Common myeloid progenitor, CD34-positive (primary cell): ENCODE measurements around the gene SMIM14.

ENCODE experiments used
- CTCF ChIA-PET: fragments of 350-600 bp; sonication (Branson Sonifier 250); formaldehyde crosslinking; loops from one replicate; lab custom pipeline; 2021; ENCODE audit warnings: antibody characterized with exemption; lab: Charles Lee
- POLR2A ChIA-PET: fragments of 350-600 bp; sonication (Branson Sonifier 250); formaldehyde crosslinking; loops from one replicate; lab custom pipeline; 2021; ENCODE audit warnings: antibody characterized with exemption; lab: Charles Lee
- DNase-seq, 3 donors: peaks; one replicate each; pipeline versions ENCODE4 v3.0.0 to v3.0.0-alpha.2; 2013
- H3K27ac ChIP-seq, 2 experiments: 1 replicate in 1 of 2; 2 replicates in 1 of 2; pipeline ENCODE4 v1.7.0; 2013; ENCODE audit warnings: inconsistent platforms in 2 of 2, low read length in 2 of 2, mild to moderate bottlenecking in 2 of 2, low read depth in 1 of 2, moderate library complexity in 1 of 2; ENCODE audit not compliant: severe bottlenecking in 2 of 2, insufficient read depth in 1 of 2, poor library complexity in 1 of 2
- H3K27me3 ChIP-seq, 5 experiments: replicated peaks in 2 of 5; 1 replicate in 3 of 5; 2 replicates in 2 of 5; pipeline versions ENCODE4 v1.6.1 to v1.7.0; 2013; ENCODE audit warnings: low read length in 4 of 5, mild to moderate bottlenecking in 2 of 5, moderate library complexity in 2 of 5, inconsistent platforms in 1 of 5; ENCODE audit not compliant: insufficient read depth in 5 of 5, control insufficient read depth in 4 of 5
- H3K36me3 ChIP-seq, 4 experiments: 1 replicate in 2 of 4; 2 replicates in 2 of 4; pipeline versions ENCODE4 v1.6.1 to v1.7.0; 2013; ENCODE audit warnings: low read length in 3 of 4, control low read depth in 1 of 4, mild to moderate bottlenecking in 1 of 4; ENCODE audit not compliant: control insufficient read depth in 4 of 4, insufficient read depth in 4 of 4
- H3K4me1 ChIP-seq, 4 experiments: 1 replicate in 3 of 4; 2 replicates in 1 of 4; pipeline versions ENCODE4 v1.6.1 to v1.7.1; 2013; ENCODE audit warnings: low read length in 3 of 4, mild to moderate bottlenecking in 3 of 4, control low read depth in 1 of 4, inconsistent platforms in 1 of 4, moderate library complexity in 1 of 4; ENCODE audit not compliant: control insufficient read depth in 4 of 4, insufficient read depth in 4 of 4; ENCODE audit errors: control extremely low read depth in 1 of 4
- H3K4me3 ChIP-seq, 7 experiments: 1 replicate in 4 of 7; 2 replicates in 3 of 7; pipeline versions ENCODE4 v1.5.1 to v1.7.0; 2013; ENCODE audit warnings: mild to moderate bottlenecking in 7 of 7, low read length in 6 of 7, moderate library complexity in 6 of 7, inconsistent platforms in 2 of 7, low read depth in 2 of 7, control low read depth in 1 of 7; ENCODE audit not compliant: insufficient read depth in 4 of 7, control insufficient read depth in 1 of 7; ENCODE audit errors: extremely low read depth in 1 of 7
- H3K9me3 ChIP-seq, 5 experiments: 1 replicate in 4 of 5; 2 replicates in 1 of 5; pipeline versions ENCODE4 v1.6.1 to v1.7.1; 2013; ENCODE audit warnings: low read length in 4 of 5, mild to moderate bottlenecking in 2 of 5, inconsistent platforms in 1 of 5, low read depth in 1 of 5, moderate library complexity in 1 of 5; ENCODE audit not compliant: control insufficient read depth in 4 of 5, insufficient read depth in 2 of 5; ENCODE audit errors: control extremely low read depth in 1 of 5
- WGBS: methylation state at CpG from one replicate; pipeline ENCODE4 v1.1.5; 2013; ENCODE audit not compliant: insufficient coverage; 5-methylcytosine and 5-hydroxymethylcytosine counted together

The SMIM14 gene

GRCh38 chr4:39527296-39528060 is 111.2 kb downstream of the SMIM14 start, which contains the start of gene UGDH:
TSS of gene UGDH (minus strand) at chr4:39527439. CDS start at chr4:39521512, 5,927 bp downstream.
- Histone ChIP-seq H3K4me1 (peaks cover 8 to 22% (median 13%) of the 10 kb centered on the region in 4 experiments), H3K27me3 (no peaks in the 10 kb centered on the region), H3K4me3 (peak within 1 kb of the TSS; percentile 85 to 99 (median 95)), H3K36me3 (peaks cover 0 to 10% (median 0%) of the 10 kb centered on the region in 4 experiments), H3K9me3 (peaks cover 0 to 13% (median 8%) of the 10 kb centered on the region in 5 experiments), H3K27ac (peak within 1 kb of the TSS; percentile 83 to 90)
- under 1% methylated on average over 73 of the region's 73 CpGs for WGBS
- DNase-seq, result peak; percentile 91 to 95 (median 94)
- ChIA-PET POLR2A (interaction anchor here (0.6 to 1.1 kb wide), 4 partner anchors 18 to 662 kb away, joined by 3 to 5 read pairs (median 3); partner anchors contain the start of gene SMIM14), CTCF (interaction anchor here (0.5 to 0.7 kb wide), 2 partner anchors 109 to 228 kb away, joined by 3 read pairs; no protein-coding TSS in a partner anchor)

- ChIA-PET POLR2A (interaction anchor here (0.6 to 1.4 kb wide), 6 partner anchors 17 to 662 kb away, joined by 3 to 5 read pairs (median 3); partner anchors contain the start of gene SMIM14), CTCF (interaction anchor here (0.5 to 0.9 kb wide), 2 partner anchors 113 to 229 kb away, joined by 3 read pairs; no protein-coding TSS in a partner anchor)
- DNase-seq, result peak; percentile 9 to 50 (median 37)
- peak overlapping the region; percentile 85 to 99 (median 95) for H3K4me3 ChIP-seq
- H3K4me1 ChIP-seq, result peaks cover 8 to 22% (median 13%) of the 10 kb centered on the region in 4 experiments
- under 1% methylated on average over 26 of the region's 33 CpGs for WGBS
- peaks cover 0 to 9% (median 3%) of the 10 kb centered on the region in 5 experiments for H3K9me3 ChIP-seq
- H3K36me3 ChIP-seq, result peaks cover 0 to 4% (median 0%) of the 10 kb centered on the region in 4 experiments
- H3K27me3 ChIP-seq, result no peaks in the 10 kb centered on the region
- H3K27ac ChIP-seq, result peak overlapping the region; percentile 83 to 90
Observed at GRCh38 chr4:39526765-39527295, 111.8 kb downstream of the SMIM14 start.

GRCh38 chr4:39525822-39526690 is 112.6 kb downstream of the SMIM14 start:
- peak overlapping the region; percentile 85 to 99 (median 95) for H3K4me3 ChIP-seq
- no peaks in the 10 kb centered on the region for H3K27me3 ChIP-seq
- peak overlapping the region in 1 of 2 experiments; percentile 90 for H3K27ac ChIP-seq
- ChIA-PET CTCF (interaction anchor here (0.9 kb wide), 1 partner anchor 114 kb away, joined by 3 read pairs; no protein-coding TSS in a partner anchor), POLR2A (interaction anchor here (0.6 to 1.4 kb wide), 2 partner anchors 57 to 300 kb away, joined by 3 to 4 read pairs; no protein-coding TSS in a partner anchor)
- peaks cover 0 to 2% (median 0%) of the 10 kb centered on the region in 4 experiments for H3K36me3 ChIP-seq
- no peak for DNase-seq
- H3K4me1 ChIP-seq, result peaks cover 8 to 22% (median 13%) of the 10 kb centered on the region in 4 experiments
- peaks cover 0 to 7% (median 3%) of the 10 kb centered on the region in 5 experiments for H3K9me3 ChIP-seq
- WGBS, result 50% methylated on average over 2 of the region's 9 CpGs

- no peak overlapping the region for H3K27ac ChIP-seq
- ChIA-PET POLR2A (interaction anchor here (0.8 kb wide), 1 partner anchor 1007 kb away, joined by 4 read pairs; no protein-coding TSS in a partner anchor), CTCF (interaction anchor here (0.9 to 1.4 kb wide), 5 partner anchors 9 to 1319 kb away, joined by 3 to 4 read pairs (median 3); no protein-coding TSS in a partner anchor)
Observed at GRCh38 chr4:39524161-39524957, 114.3 kb downstream of the SMIM14 start.

GRCh38 chr4:39522068-39522467 is 116.6 kb downstream of the SMIM14 start:
- H3K27me3 ChIP-seq, result no peaks in the 10 kb centered on the region
- H3K27ac ChIP-seq, result no peak overlapping the region
- H3K4me1 ChIP-seq, result peaks cover 8 to 14% (median 9%) of the 10 kb centered on the region in 4 experiments
- H3K9me3 ChIP-seq, result no peaks in the 10 kb centered on the region
- CTCF ChIA-PET, result interaction anchor here (0.6 kb wide), 1 partner anchor 249 kb away, joined by 3 read pairs; no protein-coding TSS in a partner anchor
- 100% methylated on average over 1 of the region's 2 CpGs for WGBS
- peaks cover 0 to 7% (median 4%) of the 10 kb centered on the region in 4 experiments for H3K36me3 ChIP-seq
- DNase-seq, result no peak
- POLR2A ChIA-PET, result no interaction called here
- H3K4me3 ChIP-seq, result no peak overlapping the region

More at GRCh38 chr4:39524161-39524957, 114.3 kb downstream of the SMIM14 start:
- no peak for DNase-seq
- H3K9me3 ChIP-seq, result no peaks in the 10 kb centered on the region
- WGBS, result 82% methylated on average over 3 of the region's 7 CpGs
- no peaks in the 10 kb centered on the region for H3K27me3 ChIP-seq
- H3K4me1 ChIP-seq, result peaks cover 8 to 22% (median 13%) of the 10 kb centered on the region in 4 experiments
- no peak overlapping the region for H3K4me3 ChIP-seq
- H3K36me3 ChIP-seq, result peaks cover 0 to 3% (median under 1%) of the 10 kb centered on the region in 4 experiments
